Kidney (tissue), 14 donors: Measurements from ENCODE around the gene IDI2. TPM values are rescaled to one million over a fixed set of nuclear protein-coding genes. Genes with fewer than 3 reads are reported as not detected.

ENCODE experiments used
- DNase-seq, 5 donors: peaks; one replicate each; pipeline ENCODE4 v3.0.0-alpha.2; 2013 to 2020
- FAIRE-seq: peaks from 2 replicates; lab custom pipeline; 2012; peaks lifted over from hg19 to GRCh38; lab: Jason Lieb, UNC
- H3K27ac ChIP-seq, 2 donors: one replicate each; pipeline ENCODE4 v1.7.0; 2013; ENCODE audit warnings: low read depth in 2 of 2, low read length in 2 of 2, inconsistent platforms in 1 of 2
- H3K27me3 ChIP-seq: one replicate; pipeline ENCODE4 v1.7.1; 2013; ENCODE audit warnings: low read length, inconsistent platforms; ENCODE audit not compliant: control insufficient read depth, insufficient read depth
- H3K36me3 ChIP-seq, 3 donors: one replicate each; pipeline versions ENCODE4 v1.7.0 to v1.7.1; 2013; ENCODE audit warnings: low read length in 3 of 3, control low read depth in 1 of 3, inconsistent platforms in 1 of 3; ENCODE audit not compliant: insufficient read depth in 3 of 3, control insufficient read depth in 2 of 3
- H3K4me1 ChIP-seq, 3 donors: one replicate each; pipeline versions ENCODE4 v1.7.0 to v1.7.1; 2013; ENCODE audit warnings: low read length in 3 of 3, inconsistent platforms in 1 of 3, low read depth in 1 of 3; ENCODE audit not compliant: control insufficient read depth in 2 of 3, insufficient read depth in 2 of 3
- H3K4me3 ChIP-seq, 3 donors: one replicate each; pipeline versions ENCODE4 v1.7.0 to v1.8.1; 2013; ENCODE audit warnings: low read length in 3 of 3, control low read depth in 1 of 3, inconsistent platforms in 1 of 3
- H3K9ac ChIP-seq, 3 donors: one replicate each; pipeline versions ENCODE4 v1.7.0 to v1.7.1; 2013; ENCODE audit warnings: low read length in 3 of 3, control low read depth in 1 of 3, inconsistent platforms in 1 of 3
- H3K9me3 ChIP-seq, 3 donors: one replicate each; pipeline versions ENCODE4 v1.7.0 to v1.7.1; 2013; ENCODE audit warnings: low read length in 3 of 3, control low read depth in 1 of 3, inconsistent platforms in 1 of 3; ENCODE audit not compliant: control insufficient read depth in 2 of 3, insufficient read depth in 1 of 3
- CTCF ChIP-seq: IDR thresholded peaks from 3 replicates; pipeline ENCODE4 v1.5.1; 2012; ENCODE audit warnings: mild to moderate bottlenecking, moderate library complexity, borderline replicate concordance; ENCODE audit not compliant: insufficient read depth; ENCODE audit errors: extremely low read depth
- intact Hi-C: fragments of 100-400 bp; cut with DNase I; formaldehyde crosslinking; loops from one replicate; pipeline ENCODE4 v1.11.1; 2022
- polyA plus RNA-seq: library from polyadenylated mRNA; stranded (reverse); fragments of 350-450 nt; fragmentation: Illumina TruSeq; extraction: RNeasy Lipid Tissue Mini Kit (QIAGEN cat#74804); gene quantifications from one replicate; pipeline ENCODE4 v1.2.3, GENCODE V29; 2014; ENCODE audit warnings: low read depth, low replicate concordance; ENCODE audit not compliant: insufficient read depth
- total RNA-seq: library from RNA; stranded (reverse); fragmentation: NEBNext Ultra II Directional; extraction: Animal tissue kit (Norgen Biotek cat#: 25700); gene quantifications from one replicate; pipeline ENCODE4 v1.2.1, GENCODE V29; 2021
- donor health status: control.
- donor health status: control.
- donor health status: control.
- donor health status: control.
- donor health status: control.
- donor health status: DM: yes; HTN: yes; CAD: no.
- donor health status: Normal renal cell carcinoma (clear cell type).

Gene IDI2
- total and polyA plus RNA-seq, 2 donors from 2014 or later: not detected

- DNase-seq: no peak
- H3K4me1 ChIP-seq: no peaks in the 10 kb centered on the region
- no peak for TF ChIP-seq CTCF
- H3K36me3 ChIP-seq: peaks cover 2 to 13% (median 11%) of the 10 kb centered on the region in 3 donors
- H3K4me3 ChIP-seq: no peak overlapping the region
- FAIRE-seq: no peak
- intact Hi-C loops: no loop called here
- H3K27me3 ChIP-seq: no peaks in the 10 kb centered on the region
- no peak overlapping the region for H3K27ac ChIP-seq
- no peaks in the 10 kb centered on the region for H3K9me3 ChIP-seq
- H3K9ac ChIP-seq: no peak overlapping the region
These were observed 3.2 kb downstream of the IDI2 start for GRCh38 chr10:1022413-1022812.

DNA sequence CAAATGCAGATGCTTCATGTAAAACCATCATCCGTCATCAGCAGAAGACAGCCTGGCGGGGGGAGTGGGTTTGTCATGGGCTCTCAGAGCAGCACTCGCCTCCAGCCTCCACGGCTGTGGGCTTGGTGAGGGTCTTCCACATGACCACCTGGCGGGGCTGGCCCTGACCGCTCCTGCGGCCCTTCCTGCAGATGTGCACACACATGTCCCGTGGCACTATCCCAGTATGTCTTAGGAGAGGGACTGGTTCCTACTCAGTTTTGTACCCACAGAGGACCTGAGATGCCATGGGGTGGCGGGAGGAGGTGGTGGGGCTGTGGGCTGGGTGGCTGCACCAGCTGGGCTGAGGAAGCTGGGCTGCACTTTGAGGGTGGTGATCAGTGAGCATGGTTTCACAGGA lies 4.7 kb downstream of the IDI2 start:
- intact Hi-C loops: no loop called here
- no peak overlapping the region for H3K9ac ChIP-seq

DNA sequence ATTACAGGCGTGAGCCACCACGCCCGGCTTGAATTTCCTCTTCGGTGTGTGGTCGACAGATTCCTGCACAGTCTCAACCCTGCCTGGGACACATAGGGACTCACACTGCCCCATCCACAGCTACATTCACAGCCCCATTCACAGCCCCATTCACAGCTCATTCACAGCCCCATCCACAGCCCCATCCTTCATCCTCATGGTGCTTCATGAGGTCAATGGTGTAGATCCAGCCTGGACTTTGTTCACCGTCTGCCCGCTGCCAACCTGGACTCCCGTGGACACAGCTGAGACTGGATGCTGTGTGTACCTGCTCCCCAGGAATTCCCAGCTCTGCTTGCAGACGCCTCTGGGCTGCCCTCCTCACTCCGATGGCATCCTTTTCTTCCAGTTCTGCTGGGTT lies 5.2 kb downstream of the IDI2 start:
- H3K27ac ChIP-seq: no peak overlapping the region
- no peaks in the 10 kb centered on the region for H3K9me3 ChIP-seq
- no peaks in the 10 kb centered on the region for H3K27me3 ChIP-seq
- no peak for FAIRE-seq
- DNase-seq: no peak
- H3K4me3 ChIP-seq: no peak overlapping the region
- intact Hi-C loops: no loop called here
- H3K4me1 ChIP-seq: no peaks in the 10 kb centered on the region
- no peak for TF ChIP-seq CTCF
- peaks cover 9 to 31% (median 28%) of the 10 kb centered on the region in 3 donors for H3K36me3 ChIP-seq
- H3K9ac ChIP-seq: no peak overlapping the region

More for the DNA sequence above, 4.7 kb downstream of the IDI2 start:
- Histone ChIP-seq H3K4me3 (no peak overlapping the region), H3K36me3 (peaks cover 6 to 28% (median 24%) of the 10 kb centered on the region in 3 donors), H3K4me1 (no peaks in the 10 kb centered on the region), H3K27me3 (no peaks in the 10 kb centered on the region), H3K27ac (no peak overlapping the region), H3K9me3 (no peaks in the 10 kb centered on the region)
- TF ChIP-seq CTCF: no peak
- DNase-seq (no peak), FAIRE-seq (no peak)

DNA sequence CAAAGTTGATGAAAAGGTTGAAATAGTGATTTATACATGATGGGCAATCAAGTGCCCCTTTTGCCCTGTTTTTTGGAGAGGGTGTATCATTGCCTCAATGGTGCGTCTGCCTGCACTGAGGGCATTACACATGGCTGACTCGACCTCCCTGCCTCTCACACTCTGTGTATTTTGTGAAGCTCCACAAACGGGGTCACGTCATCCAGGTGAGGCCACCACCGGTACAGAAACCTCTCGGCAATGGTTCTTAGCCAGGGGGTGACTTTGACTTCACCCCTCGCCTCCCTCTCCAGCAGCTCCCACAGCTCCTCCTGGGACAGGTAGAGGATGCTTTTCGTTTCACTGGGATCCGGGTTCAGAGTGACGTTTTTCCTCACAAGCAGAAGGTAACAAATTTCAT lies 6.3 kb downstream of the IDI2 start:
- Histone ChIP-seq H3K4me1 (no peaks in the 10 kb centered on the region), H3K9ac (no peak overlapping the region), H3K9me3 (no peaks in the 10 kb centered on the region), H3K27ac (no peak overlapping the region), H3K4me3 (no peak overlapping the region), H3K36me3 (peaks cover 9 to 36% (median 28%) of the 10 kb centered on the region in 3 donors), H3K27me3 (no peaks in the 10 kb centered on the region)
- DNase-seq (no peak), FAIRE-seq (no peak)
- intact Hi-C loops: no loop called here
- no peak for TF ChIP-seq CTCF
